Measurements from ENCODE around the gene RING1.

RING1 gene

DNA sequence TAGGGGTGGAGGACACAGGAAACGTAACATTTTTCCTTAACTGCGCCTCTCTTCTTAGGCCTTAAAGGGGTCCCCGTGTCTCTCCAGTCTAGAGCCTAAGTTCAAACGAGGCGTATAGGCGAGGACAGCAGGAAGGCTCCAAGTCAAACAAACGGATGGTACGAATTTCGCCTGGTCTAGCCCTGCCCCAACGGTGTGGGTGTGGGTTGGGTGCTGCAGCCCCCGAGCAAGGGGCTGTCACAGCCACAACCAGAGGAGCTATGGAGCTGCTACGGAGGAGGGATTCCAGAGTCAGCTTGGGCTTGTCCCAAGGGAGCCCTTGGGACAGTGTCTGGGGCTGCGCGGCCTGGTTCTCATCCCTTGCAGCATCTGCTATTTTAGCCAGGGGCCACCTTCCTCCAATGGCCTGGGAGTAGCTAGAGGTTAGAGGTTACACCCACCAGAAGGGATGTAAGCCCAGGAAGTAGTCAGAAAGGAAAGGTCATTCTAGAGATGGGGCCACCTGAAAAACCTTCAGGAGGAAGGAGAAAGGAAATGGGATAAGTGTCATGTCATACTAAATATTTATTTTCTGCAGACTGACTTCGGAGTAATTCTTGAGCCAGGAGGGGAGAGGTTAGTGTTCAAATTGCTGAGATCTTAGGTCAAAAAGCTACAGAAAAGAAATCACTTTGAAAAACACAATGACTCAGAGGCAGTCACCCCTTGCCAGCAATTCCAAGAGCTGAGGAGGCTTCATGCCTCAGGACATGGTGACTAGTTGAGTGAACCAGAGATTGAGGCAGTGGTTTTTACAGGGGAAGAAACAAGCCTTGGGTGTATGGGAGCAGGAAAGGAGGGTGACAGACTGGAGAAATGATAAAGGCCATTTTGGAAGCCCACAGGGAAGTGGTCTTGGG is 41.7 kb downstream of the RING1 start:
- peak; percentile 50 for DNase-seq

DNA sequence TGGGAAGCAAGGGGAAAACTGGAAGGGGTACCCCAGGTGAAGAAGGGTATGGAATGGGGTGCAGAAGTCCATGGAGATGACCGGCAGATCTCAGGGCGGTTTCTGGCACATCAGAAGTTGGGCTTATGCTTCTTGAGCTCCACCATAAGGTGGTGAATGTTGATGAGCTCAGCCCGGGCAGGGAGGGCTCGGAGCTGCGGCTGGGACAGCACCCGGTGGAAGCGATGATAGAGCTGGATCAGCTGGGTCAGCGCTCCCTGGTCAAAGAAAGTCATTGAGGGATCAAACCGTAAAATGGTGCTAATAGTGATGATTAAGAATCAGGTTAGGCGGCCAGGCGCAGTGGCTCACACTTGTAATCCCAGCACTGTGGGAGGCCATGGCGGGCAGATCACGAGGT is 42.4 kb downstream of the RING1 start:
- DNase-seq = no peak

DNA sequence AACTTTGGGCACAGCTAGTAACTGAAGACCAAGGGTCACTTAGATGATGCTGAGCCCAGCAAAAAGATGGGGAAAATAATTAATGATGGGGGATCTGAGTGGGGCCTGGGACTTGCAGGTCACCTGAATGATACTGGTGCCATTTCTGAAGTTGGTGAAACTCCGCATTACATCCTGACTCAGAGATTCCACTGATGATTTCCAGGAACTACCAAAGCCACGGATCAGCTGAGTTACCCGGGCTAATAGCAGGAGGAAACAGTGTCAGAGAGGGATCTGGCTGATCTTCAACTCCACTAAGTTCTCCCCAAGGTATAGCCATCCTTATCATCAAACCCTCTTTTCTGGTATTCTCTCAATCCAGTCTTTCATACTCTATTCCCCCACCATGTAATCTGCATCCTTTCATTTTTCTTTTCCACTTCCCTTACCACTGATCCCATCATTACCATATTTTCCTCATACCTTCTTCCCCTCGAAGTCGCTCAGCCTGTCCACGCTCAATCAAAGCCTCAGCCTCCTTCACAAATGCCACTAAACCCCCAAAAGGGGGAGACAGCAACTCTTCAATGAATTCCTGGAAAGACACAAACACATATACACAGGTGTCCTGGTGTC is 43.2 kb downstream of the RING1 start:
- no peak for DNase-seq

- DNase-seq = no peak
Measured at GRCh38 chr6:33252759-33253158, 44.5 kb downstream of the RING1 start.

GRCh38 chr6:33254591-33254990 is 46.3 kb downstream of the RING1 start:
- no peak for DNase-seq

GRCh38 chr6:33259032-33259431 is 50.7 kb downstream of the RING1 start:
- DNase-seq = no peak
